Epithelial cell of proximal tubule (primary cell): ENCODE results near the gene OR6K6. TPM values are rescaled to one million over a fixed set of nuclear protein-coding genes. Genes with fewer than 3 reads are reported as not detected.

ENCODE experiments used
- DNase-seq: peaks from one replicate; pipeline ENCODE4 v3.0.0-alpha.2; 2011; ENCODE audit warnings: low read depth
- H3K4me3 ChIP-seq: 2 replicates; pipeline ENCODE4 v1.5.1; 2011; ENCODE audit warnings: low read depth, mild to moderate bottlenecking, low read length
- total RNA-seq: library from RNA; depleted of rRNA; stranded (reverse); fragments of >200 nt; gene quantifications from 2 replicates; pipeline ENCODE4 v1.2.3, GENCODE V29; 2015
- TF ChIP-seq, protein P1 (sequence below): conservative IDR thresholded peaks from 2 replicates; pipeline ENCODE4 v1.5.1; 2012; ENCODE audit warnings: low read depth, mild to moderate bottlenecking, low read length

Gene OR6K6
- total RNA-seq, 1 donor from 2014 or later: not detected

DNA sequence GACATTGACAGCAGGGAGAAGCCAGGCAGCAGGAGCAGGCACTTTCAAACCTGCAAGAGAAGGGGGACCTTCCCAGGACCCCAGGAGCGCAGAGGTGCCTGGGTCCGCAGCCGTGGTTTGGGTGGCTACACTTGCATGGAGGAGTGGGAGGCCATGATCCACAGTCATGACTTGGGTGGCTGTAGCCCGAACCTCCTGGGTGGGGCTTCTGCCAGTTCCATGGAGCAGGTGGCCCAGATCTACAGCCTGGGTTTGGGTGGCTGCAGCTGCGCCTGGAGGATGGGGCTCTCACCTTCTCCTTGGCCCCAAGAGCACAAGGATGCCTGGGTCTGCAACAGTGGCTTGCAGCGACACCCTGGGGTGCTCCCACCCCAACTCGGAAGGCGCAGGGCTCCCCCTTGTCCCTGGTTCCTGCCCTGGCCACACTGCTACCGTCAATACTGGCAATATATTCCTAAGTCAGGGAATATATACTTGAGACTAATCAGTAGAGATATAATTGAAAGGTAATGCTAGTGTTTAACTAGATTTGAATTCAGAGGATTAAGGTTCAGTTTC, 2.3 kb upstream of the OR6K6 start:
- H3K4me3 ChIP-seq: no peak overlapping the region
- TF ChIP-seq, protein P1, sequence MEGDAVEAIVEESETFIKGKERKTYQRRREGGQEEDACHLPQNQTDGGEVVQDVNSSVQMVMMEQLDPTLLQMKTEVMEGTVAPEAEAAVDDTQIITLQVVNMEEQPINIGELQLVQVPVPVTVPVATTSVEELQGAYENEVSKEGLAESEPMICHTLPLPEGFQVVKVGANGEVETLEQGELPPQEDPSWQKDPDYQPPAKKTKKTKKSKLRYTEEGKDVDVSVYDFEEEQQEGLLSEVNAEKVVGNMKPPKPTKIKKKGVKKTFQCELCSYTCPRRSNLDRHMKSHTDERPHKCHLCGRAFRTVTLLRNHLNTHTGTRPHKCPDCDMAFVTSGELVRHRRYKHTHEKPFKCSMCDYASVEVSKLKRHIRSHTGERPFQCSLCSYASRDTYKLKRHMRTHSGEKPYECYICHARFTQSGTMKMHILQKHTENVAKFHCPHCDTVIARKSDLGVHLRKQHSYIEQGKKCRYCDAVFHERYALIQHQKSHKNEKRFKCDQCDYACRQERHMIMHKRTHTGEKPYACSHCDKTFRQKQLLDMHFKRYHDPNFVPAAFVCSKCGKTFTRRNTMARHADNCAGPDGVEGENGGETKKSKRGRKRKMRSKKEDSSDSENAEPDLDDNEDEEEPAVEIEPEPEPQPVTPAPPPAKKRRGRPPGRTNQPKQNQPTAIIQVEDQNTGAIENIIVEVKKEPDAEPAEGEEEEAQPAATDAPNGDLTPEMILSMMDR: no peak
- no peak for DNase-seq

DNA sequence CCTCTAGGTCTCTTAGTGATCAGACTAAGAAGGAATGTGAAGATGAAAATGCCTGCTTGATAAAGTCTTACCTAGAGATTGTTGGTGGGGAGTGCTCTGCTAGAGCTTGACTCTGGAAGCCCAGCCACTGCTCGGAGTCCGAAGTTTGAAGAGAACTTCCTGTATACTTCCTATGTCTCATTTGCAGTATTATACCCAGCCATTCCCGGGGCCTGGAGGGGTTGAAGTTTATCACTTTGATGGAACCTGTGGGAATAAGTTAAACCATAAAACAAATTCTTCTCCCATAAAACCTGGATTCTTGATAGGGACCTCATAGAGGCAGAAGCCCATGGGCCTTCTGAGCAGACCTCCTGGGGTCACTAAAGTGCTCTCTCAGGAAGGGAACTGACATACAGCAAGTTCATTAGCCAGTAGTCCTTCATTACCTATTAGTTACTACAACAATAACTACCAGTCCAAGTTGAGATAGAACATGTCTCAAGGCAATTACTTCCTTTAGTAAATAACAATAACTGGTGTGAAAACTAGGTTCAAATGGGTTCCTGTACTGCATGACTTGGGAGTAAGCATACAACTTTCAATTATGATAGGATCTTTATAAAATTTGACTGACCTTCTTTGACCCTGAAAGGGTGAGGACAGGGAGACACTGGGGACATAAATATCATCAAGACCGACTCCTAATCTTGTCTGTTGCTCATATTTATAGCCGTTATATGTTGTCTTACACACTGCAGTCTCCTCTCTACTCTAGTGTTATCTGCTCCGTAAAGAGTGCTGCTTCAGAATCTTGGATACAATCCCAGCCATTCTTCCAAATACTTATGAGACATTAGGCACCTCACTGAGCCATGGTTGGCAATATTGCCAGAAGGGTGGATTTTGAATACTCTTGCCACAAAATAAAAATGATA, 17.7 kb downstream of the OR6K6 start, which contains the start of gene OR6N1:
Gene OR6N1, minus strand, starts transcription at position 246 of the 917 bp plus-strand sequence. CDS start 5,513 bp downstream, outside the sequence.
- TF ChIP-seq, protein P1: no peak
- no peak for DNase-seq
- H3K4me3 ChIP-seq: no peak within 1 kb of the TSS

DNA sequence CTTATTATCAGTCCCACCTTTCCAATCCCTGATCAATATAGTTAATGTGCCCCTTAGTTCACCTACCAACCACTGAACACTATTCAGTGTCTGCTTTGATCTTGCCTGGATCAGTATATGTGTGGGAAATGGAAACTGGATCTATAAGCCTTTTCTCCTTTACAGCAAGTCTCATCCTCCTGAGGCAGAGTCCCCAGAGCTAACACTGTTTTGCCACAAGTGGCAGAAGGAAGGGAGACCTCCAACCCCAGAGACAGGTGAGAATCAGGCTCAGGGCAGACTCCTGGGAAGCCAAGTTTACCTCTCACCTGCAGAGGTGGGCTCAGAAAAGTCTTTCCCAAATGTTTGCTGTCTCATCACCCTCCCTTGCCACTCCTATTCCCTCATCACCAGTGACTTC, 26.6 kb downstream of the OR6K6 start, which contains the start of gene OR6N2:
Gene OR6N2, minus strand, starts transcription at position 101 of the 400 bp plus-strand sequence. CDS start 3,569 bp downstream, outside the sequence.
- TF ChIP-seq, protein P1: no peak
- no peak for DNase-seq
- no peak within 1 kb of the TSS for H3K4me3 ChIP-seq

DNA sequence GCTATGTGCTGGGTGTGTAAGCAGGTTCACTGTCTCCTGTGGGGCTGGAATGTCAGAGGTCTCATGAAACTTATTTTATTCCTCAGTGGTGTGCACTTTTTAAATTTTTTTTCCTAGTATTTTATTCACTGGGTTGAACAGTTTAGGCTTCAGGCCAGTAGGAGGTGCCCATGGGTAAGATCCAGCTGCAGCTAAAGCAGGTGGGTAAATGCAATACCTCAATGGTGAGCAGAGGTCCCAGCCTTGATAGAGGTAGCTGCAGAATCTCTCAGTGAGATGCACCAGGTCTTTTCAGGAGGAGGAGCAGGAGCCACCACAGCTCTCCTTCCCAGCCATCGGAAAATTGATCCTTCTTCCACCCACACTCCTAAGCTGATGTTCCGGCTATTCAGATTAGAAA, 39.1 kb downstream of the OR6K6 start:
- no peak for DNase-seq
- no peak overlapping the region for H3K4me3 ChIP-seq
- TF ChIP-seq, protein P1: peak; percentile 50

DNA sequence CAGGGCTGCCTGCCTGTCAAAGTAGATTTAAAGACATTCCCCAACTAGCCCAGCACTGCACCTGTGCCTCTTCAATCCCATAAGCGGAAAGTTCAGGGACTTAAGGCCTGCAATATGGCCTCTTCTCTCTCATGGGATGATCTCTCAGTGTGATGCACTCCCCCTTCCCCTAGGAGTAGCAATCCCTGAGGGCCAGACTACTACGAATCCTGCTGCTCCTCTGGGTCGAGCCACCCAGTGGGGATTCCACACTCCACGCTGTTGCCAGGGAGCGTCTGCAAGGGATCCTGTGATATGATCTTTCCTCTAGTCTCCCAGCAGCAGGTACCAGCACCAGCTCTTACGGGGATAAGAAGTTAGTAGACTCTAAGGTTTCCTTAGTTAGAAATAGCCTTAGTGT, 39.7 kb downstream of the OR6K6 start:
- no peak for DNase-seq
- no peak overlapping the region for H3K4me3 ChIP-seq
- TF ChIP-seq, protein P1: no peak

DNA sequence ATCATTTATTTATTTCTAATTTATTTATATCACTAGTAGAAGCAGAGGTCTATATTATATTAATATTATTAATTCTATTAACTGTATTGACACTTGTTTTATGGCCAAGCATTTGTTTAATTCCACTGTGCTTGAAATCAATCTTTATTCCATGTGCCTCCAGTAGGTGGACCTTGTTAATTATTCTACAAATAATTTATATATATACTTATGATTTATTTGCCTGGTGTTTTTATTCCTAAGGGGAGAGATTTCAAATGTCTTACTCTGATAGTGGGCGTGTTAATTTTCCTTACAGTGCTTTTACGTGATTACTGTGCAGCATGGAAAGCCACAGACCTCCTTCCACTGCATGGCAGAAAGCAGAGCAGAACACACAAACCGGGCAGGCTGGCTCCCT, 44.0 kb downstream of the OR6K6 start:
- TF ChIP-seq, protein P1: peak; percentile 19
- H3K4me3 ChIP-seq: no peak overlapping the region
- DNase-seq: no peak

DNA sequence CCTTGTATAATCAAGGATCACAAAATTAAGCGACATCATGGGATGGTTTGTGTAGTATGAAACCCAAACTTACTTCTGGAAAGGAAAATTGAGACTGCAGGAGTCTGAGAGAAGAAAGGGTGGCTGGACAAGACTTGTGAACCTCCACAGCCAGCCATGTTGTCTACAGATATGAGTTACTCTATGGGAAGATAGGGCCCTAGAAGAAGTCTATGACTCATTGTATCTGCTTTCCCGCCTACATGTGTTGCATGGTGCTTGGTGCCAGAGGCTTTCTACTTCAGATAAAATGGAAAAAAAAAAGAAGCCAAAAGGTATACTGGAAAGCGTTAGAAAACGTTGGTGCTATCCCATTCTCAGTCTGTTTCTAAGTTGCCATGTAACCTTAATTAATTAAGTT, 45.2 kb downstream of the OR6K6 start:
- TF ChIP-seq, protein P1: no peak
- no peak for DNase-seq

More for the DNA sequence above, 45.2 kb downstream of the OR6K6 start:
- no peak overlapping the region for H3K4me3 ChIP-seq
